ENCODE measurements around the gene CPT2.

DNA sequence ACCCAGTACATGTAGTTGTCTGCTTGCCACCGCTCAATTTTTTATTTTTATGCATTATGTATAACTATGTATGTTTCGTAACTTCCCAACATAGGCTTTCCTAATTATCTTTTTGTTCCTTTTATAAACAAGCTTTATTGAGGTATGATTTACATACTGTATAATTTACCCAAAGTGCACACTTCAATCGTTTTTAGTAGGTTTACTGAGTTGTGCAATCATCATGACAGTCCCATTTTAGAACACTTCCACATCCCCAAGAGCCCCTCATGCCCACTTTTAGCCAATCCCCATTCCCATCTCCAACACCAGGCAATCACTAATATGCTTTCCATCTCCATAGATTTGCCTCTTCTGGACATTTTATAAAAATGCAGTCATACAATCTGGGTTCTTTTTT is 39.8 kb upstream of the CPT2 start:
- TF ChIP-seq CTCF (IDR thresholded peaks at IDR 0.05): no peak
- TF ChIP-seq POLR2AphosphoS5 (IDR thresholded peaks at IDR 0.05): no peak
- no peak for TF ChIP-seq POLR2A (IDR thresholded peaks at IDR 0.05)
